ENCODE data around the gene BRAP. TPM values are rescaled to one million over a fixed set of nuclear protein-coding genes. Genes with fewer than 3 reads are reported as not detected.
"Not testable (repeated sequence)": the region's sequence is repeated elsewhere in the genome, so short reads cannot be mapped to it uniquely, and the experiment has no call there.

Gene BRAP
- total RNA-seq, 1 experiment from 2014 or later: 14.6 TPM

GRCh38 chr12:111624540-111624939 lies 61.2 kb downstream of the BRAP start:
- no peaks in the 10 kb centered on the region for H3K79me2 ChIP-seq (ENCODE audit: low read length)
- no peaks in the 10 kb centered on the region for H3K9me3 ChIP-seq (ENCODE audit: low read length)
- no peak overlapping the region for H2AFZ ChIP-seq (ENCODE audit: low read length)
- no peak overlapping the region for H3K4me2 ChIP-seq (ENCODE audit: low read depth, low read length, poor library complexity, severe bottlenecking)
- no peaks in the 10 kb centered on the region for H3K9me2 ChIP-seq (replicated peaks; ENCODE audit: insufficient read depth, low read length)
- H3K4me3 ChIP-seq (ENCODE audit: low read length): no peak overlapping the region
- H3K27me3 ChIP-seq (ENCODE audit: low read length): no peaks in the 10 kb centered on the region
- H4K20me1 ChIP-seq (ENCODE audit: insufficient read depth, low read depth, low read length): no peaks in the 10 kb centered on the region
- no peak overlapping the region for H3K27ac ChIP-seq (ENCODE audit: low read length)
- no peak overlapping the region for H3K9ac ChIP-seq (ENCODE audit: low read length)
- H3K36me3 ChIP-seq (ENCODE audit: insufficient read depth, low read length): no peaks in the 10 kb centered on the region
- no peaks in the 10 kb centered on the region for H3K4me1 ChIP-seq (ENCODE audit: low read length)
- no peak for DNase-seq

GRCh38 chr12:111617841-111618240 lies 67.9 kb downstream of the BRAP start:
- not testable (repeated sequence) for H3K9me2 ChIP-seq (replicated peaks; ENCODE audit: insufficient read depth, low read length); H3K4me2 ChIP-seq (ENCODE audit: low read depth, low read length, poor library complexity, severe bottlenecking); H3K4me1 ChIP-seq (ENCODE audit: low read length); DNase-seq; H3K27ac ChIP-seq (ENCODE audit: low read length); H3K4me3 ChIP-seq (ENCODE audit: low read length); H3K9me3 ChIP-seq (ENCODE audit: low read length); H4K20me1 ChIP-seq (ENCODE audit: insufficient read depth, low read depth, low read length); H3K36me3 ChIP-seq (ENCODE audit: insufficient read depth, low read length); H3K27me3 ChIP-seq (ENCODE audit: low read length); H3K79me2 ChIP-seq (ENCODE audit: low read length); H3K9ac ChIP-seq (ENCODE audit: low read length); H2AFZ ChIP-seq (ENCODE audit: low read length)

- no peak overlapping the region for H3K4me3 ChIP-seq (ENCODE audit: low read length)
- H3K9me3 ChIP-seq (ENCODE audit: low read length): no peaks in the 10 kb centered on the region
- H3K27me3 ChIP-seq (ENCODE audit: low read length): no peaks in the 10 kb centered on the region
- H2AFZ ChIP-seq (ENCODE audit: low read length): no peak overlapping the region
- H4K20me1 ChIP-seq (ENCODE audit: insufficient read depth, low read depth, low read length): no peaks in the 10 kb centered on the region
- no peaks in the 10 kb centered on the region for H3K79me2 ChIP-seq (ENCODE audit: low read length)
- no peaks in the 10 kb centered on the region for H3K36me3 ChIP-seq (ENCODE audit: insufficient read depth, low read length)
- H3K27ac ChIP-seq (ENCODE audit: low read length): no peak overlapping the region
- no peaks in the 10 kb centered on the region for H3K9me2 ChIP-seq (replicated peaks; ENCODE audit: insufficient read depth, low read length)
- no peak overlapping the region for H3K9ac ChIP-seq (ENCODE audit: low read length)
- no peak for DNase-seq
- H3K4me1 ChIP-seq (ENCODE audit: low read length): no peaks in the 10 kb centered on the region
- no peak overlapping the region for H3K4me2 ChIP-seq (ENCODE audit: low read depth, low read length, poor library complexity, severe bottlenecking)
Measured at GRCh38 chr12:111616177-111616623, 69.6 kb downstream of the BRAP start.

- no peak overlapping the region for H2AFZ ChIP-seq (ENCODE audit: low read length)
Measured at GRCh38 chr12:111607239-111607638, 78.5 kb downstream of the BRAP start.

GRCh38 chr12:111606767-111607230 lies 79.0 kb downstream of the BRAP start:
- H3K79me2 ChIP-seq (ENCODE audit: low read length): no peaks in the 10 kb centered on the region
- no peaks in the 10 kb centered on the region for H3K27me3 ChIP-seq (ENCODE audit: low read length)
- H3K9me3 ChIP-seq (ENCODE audit: low read length): no peaks in the 10 kb centered on the region
- H3K9me2 ChIP-seq (replicated peaks; ENCODE audit: insufficient read depth, low read length): no peaks in the 10 kb centered on the region
- H4K20me1 ChIP-seq (ENCODE audit: insufficient read depth, low read depth, low read length): no peaks in the 10 kb centered on the region
- no peak overlapping the region for H3K4me3 ChIP-seq (ENCODE audit: low read length)
- peaks cover 3% of the 10 kb centered on the region; the same call in 1 of the 2 replicates for H3K4me1 ChIP-seq (ENCODE audit: low read length)
- no peak overlapping the region for H3K4me2 ChIP-seq (ENCODE audit: low read depth, low read length, poor library complexity, severe bottlenecking)
- no peak overlapping the region for H3K27ac ChIP-seq (ENCODE audit: low read length)
- DNase-seq: no peak
- no peak overlapping the region for H3K9ac ChIP-seq (ENCODE audit: low read length)
- H2AFZ ChIP-seq (ENCODE audit: low read length): no peak overlapping the region
- no peaks in the 10 kb centered on the region for H3K36me3 ChIP-seq (ENCODE audit: insufficient read depth, low read length)

More at GRCh38 chr12:111607239-111607638, 78.5 kb downstream of the BRAP start:
- Histone ChIP-seq H3K36me3 (ENCODE audit: insufficient read depth, low read length) (no peaks in the 10 kb centered on the region), H3K27ac (ENCODE audit: low read length) (no peak overlapping the region), H3K9me3 (ENCODE audit: low read length) (no peaks in the 10 kb centered on the region), H3K4me2 (ENCODE audit: low read depth, low read length, poor library complexity, severe bottlenecking) (no peak overlapping the region), H3K4me1 (ENCODE audit: low read length) (peaks cover 3% of the 10 kb centered on the region; the same call in 1 of the 2 replicates), H3K79me2 (ENCODE audit: low read length) (no peaks in the 10 kb centered on the region), H3K27me3 (ENCODE audit: low read length) (no peaks in the 10 kb centered on the region), H3K4me3 (ENCODE audit: low read length) (no peak overlapping the region), H3K9ac (ENCODE audit: low read length) (no peak overlapping the region), H3K9me2 (replicated peaks; ENCODE audit: insufficient read depth, low read length) (no peaks in the 10 kb centered on the region), H4K20me1 (ENCODE audit: insufficient read depth, low read depth, low read length) (no peaks in the 10 kb centered on the region)
- no peak for DNase-seq

GRCh38 chr12:111605911-111606766 lies 79.6 kb downstream of the BRAP start:
- Histone ChIP-seq H3K36me3 (ENCODE audit: insufficient read depth, low read length) (no peaks in the 10 kb centered on the region), H4K20me1 (ENCODE audit: insufficient read depth, low read depth, low read length) (no peaks in the 10 kb centered on the region), H3K79me2 (ENCODE audit: low read length) (no peaks in the 10 kb centered on the region), H3K9me3 (ENCODE audit: low read length) (no peaks in the 10 kb centered on the region), H3K4me3 (ENCODE audit: low read length) (no peak overlapping the region), H3K4me1 (ENCODE audit: low read length) (peaks cover 3% of the 10 kb centered on the region; the same call in 1 of the 2 replicates), H3K9me2 (replicated peaks; ENCODE audit: insufficient read depth, low read length) (no peaks in the 10 kb centered on the region), H3K9ac (ENCODE audit: low read length) (no peak overlapping the region), H3K27me3 (ENCODE audit: low read length) (no peaks in the 10 kb centered on the region), H2AFZ (ENCODE audit: low read length) (no peak overlapping the region), H3K27ac (ENCODE audit: low read length) (no peak overlapping the region), H3K4me2 (ENCODE audit: low read depth, low read length, poor library complexity, severe bottlenecking) (no peak overlapping the region)
- DNase-seq: no peak

GRCh38 chr12:111602857-111603256 lies 82.9 kb downstream of the BRAP start:
- not testable (repeated sequence) for H2AFZ ChIP-seq (ENCODE audit: low read length); H3K9me3 ChIP-seq (ENCODE audit: low read length); H4K20me1 ChIP-seq (ENCODE audit: insufficient read depth, low read depth, low read length); H3K27me3 ChIP-seq (ENCODE audit: low read length); H3K4me1 ChIP-seq (ENCODE audit: low read length); H3K4me3 ChIP-seq (ENCODE audit: low read length); H3K27ac ChIP-seq (ENCODE audit: low read length); H3K36me3 ChIP-seq (ENCODE audit: insufficient read depth, low read length); H3K9me2 ChIP-seq (replicated peaks; ENCODE audit: insufficient read depth, low read length); H3K9ac ChIP-seq (ENCODE audit: low read length); DNase-seq; H3K79me2 ChIP-seq (ENCODE audit: low read length); H3K4me2 ChIP-seq (ENCODE audit: low read depth, low read length, poor library complexity, severe bottlenecking)

GRCh38 chr12:111602348-111602747 lies 83.4 kb downstream of the BRAP start:
- H3K4me1 ChIP-seq (ENCODE audit: low read length): peaks cover 10% of the 10 kb centered on the region
- H3K27ac ChIP-seq (ENCODE audit: low read length): no peak overlapping the region
- no peak for DNase-seq
- no peaks in the 10 kb centered on the region for H3K27me3 ChIP-seq (ENCODE audit: low read length)
- no peaks in the 10 kb centered on the region for H3K9me3 ChIP-seq (ENCODE audit: low read length)
- H3K9me2 ChIP-seq (replicated peaks; ENCODE audit: insufficient read depth, low read length): no peaks in the 10 kb centered on the region
- no peak overlapping the region for H3K9ac ChIP-seq (ENCODE audit: low read length)
- H2AFZ ChIP-seq (ENCODE audit: low read length): no peak overlapping the region
- peaks cover 14% of the 10 kb centered on the region for H3K79me2 ChIP-seq (ENCODE audit: low read length)
- no peaks in the 10 kb centered on the region for H3K36me3 ChIP-seq (ENCODE audit: insufficient read depth, low read length)
- H3K4me2 ChIP-seq (ENCODE audit: low read depth, low read length, poor library complexity, severe bottlenecking): no peak overlapping the region
- H4K20me1 ChIP-seq (ENCODE audit: insufficient read depth, low read depth, low read length): peaks cover 10% of the 10 kb centered on the region
- H3K4me3 ChIP-seq (ENCODE audit: low read length): no peak overlapping the region

Data from Karpas-422 (cell line).